HG02981 (cell line): ENCODE data around the gene MSH3.
"Not testable (repeated sequence)": the region's sequence is repeated elsewhere in the genome, so short reads cannot be mapped to it uniquely, and the experiment has no call there.

ENCODE experiments used
- ATAC-seq: cut with Tn5 transposase; IDR thresholded peaks from one replicate; pipeline ENCODE4 v1.9.1; 2021; ENCODE audit warnings: mild to moderate bottlenecking, moderate library complexity; ENCODE audit not compliant: unreplicated experiment

Gene MSH3

GRCh38 chr5:80884086-80884813 is 229.8 kb downstream of the MSH3 start:
- ATAC-seq: no peak

GRCh38 chr5:80884929-80885328 is 230.5 kb downstream of the MSH3 start:
- ATAC-seq: no peak

GRCh38 chr5:80885396-80886000 is 231.0 kb downstream of the MSH3 start:
- ATAC-seq: no peak

- no peak for ATAC-seq
Observed at GRCh38 chr5:80894083-80894482, 239.6 kb downstream of the MSH3 start.

GRCh38 chr5:80895523-80895922 is 241.1 kb downstream of the MSH3 start:
- no peak for ATAC-seq

- not testable (repeated sequence) for ATAC-seq
Observed at GRCh38 chr5:80902624-80903023, 248.2 kb downstream of the MSH3 start.

GRCh38 chr5:80904533-80905187 is 250.2 kb downstream of the MSH3 start:
- no peak for ATAC-seq

GRCh38 chr5:80905405-80905804 is 251.0 kb downstream of the MSH3 start:
- no peak for ATAC-seq

- no peak for ATAC-seq
Observed at GRCh38 chr5:80912479-80912878, 258.0 kb downstream of the MSH3 start.

GRCh38 chr5:80915716-80916115 is 261.3 kb downstream of the MSH3 start:
- ATAC-seq: no peak

- ATAC-seq: no peak
Observed at GRCh38 chr5:80916676-80917075, 262.2 kb downstream of the MSH3 start.

- ATAC-seq: no peak
Observed at GRCh38 chr5:80917631-80918030, 263.2 kb downstream of the MSH3 start.

- no peak for ATAC-seq
Observed at GRCh38 chr5:80919678-80920196, 265.3 kb downstream of the MSH3 start.

GRCh38 chr5:80920333-80920732 is 265.9 kb downstream of the MSH3 start:
- ATAC-seq: no peak

GRCh38 chr5:80921026-80921425 is 266.6 kb downstream of the MSH3 start:
- ATAC-seq: no peak

- ATAC-seq: no peak
Observed at GRCh38 chr5:80925931-80926330, 271.5 kb downstream of the MSH3 start.
